Left renal pelvis (tissue), 4 donors: ENCODE results near the gene TMEM219. TPM values are rescaled to one million over a fixed set of nuclear protein-coding genes. Genes with fewer than 3 reads are reported as not detected.
"Not testable (repeated sequence)": the region's sequence is repeated elsewhere in the genome, so short reads cannot be mapped to it uniquely, and the experiment has no call there.

Experiments used
- DNase-seq, 4 donors: peaks; one replicate each; pipeline ENCODE4 v3.0.0-alpha.2; 2013; ENCODE audit warnings: low read depth in 4 of 4, low spot score in 3 of 4
- polyA plus RNA-seq, 4 donors: library from polyadenylated mRNA; unstranded; fragments of 120-200 nt; gene quantifications; one replicate each; pipeline ENCODE4 v1.2.1, GENCODE V29; 2013; ENCODE audit not compliant: insufficient read length in 4 of 4

TMEM219 gene
- polyA plus RNA-seq = 100 to 1,000 TPM in 3 of 4 donors, 10 to 100 TPM in 1; 72.3 to 126 (median 103) TPM

GRCh38 chr16:29961479-29962343 is at the start of gene TMEM219:
TSS of gene TMEM219 (plus strand) at chr16:29962079. CDS start at chr16:29963144, 1,065 bp downstream.
- peak; percentile 80 to 89 (median 81) for DNase-seq

- DNase-seq = no peak
Observed at GRCh38 chr16:29912087-29912486, 49.8 kb upstream of the TMEM219 start.

- DNase-seq = no peak
Observed at GRCh38 chr16:29913514-29913913, 48.4 kb upstream of the TMEM219 start.

- no peak for DNase-seq
Observed at GRCh38 chr16:29915590-29916247, 46.2 kb upstream of the TMEM219 start.

- DNase-seq = no peak
Observed at GRCh38 chr16:29916979-29917378, 44.9 kb upstream of the TMEM219 start.

GRCh38 chr16:29920288-29921033 is 41.4 kb upstream of the TMEM219 start:
- no peak for DNase-seq

GRCh38 chr16:29921034-29921385 is 40.9 kb upstream of the TMEM219 start:
- no peak for DNase-seq

- no peak for DNase-seq
Observed at GRCh38 chr16:29922326-29922725, 39.6 kb upstream of the TMEM219 start.

GRCh38 chr16:29922986-29923501 is 38.8 kb upstream of the TMEM219 start:
- no peak for DNase-seq

GRCh38 chr16:29925105-29925756 is 36.6 kb upstream of the TMEM219 start:
- DNase-seq = no peak

- DNase-seq = peak; percentile 74 to 85 (median 81)
Observed at GRCh38 chr16:29925781-29926710, 35.8 kb upstream of the TMEM219 start, which contains the start of gene KCTD13. TSS of gene KCTD13 (minus strand) at chr16:29926226. CDS start at chr16:29926033, 193 bp downstream.

- peak in 1 of 4 donors; percentile 18 for DNase-seq
Observed at GRCh38 chr16:29926711-29927052, 35.2 kb upstream of the TMEM219 start.

GRCh38 chr16:29927070-29927905 is 34.6 kb upstream of the TMEM219 start:
- no peak for DNase-seq

- DNase-seq = not testable (repeated sequence)
Observed at GRCh38 chr16:29931750-29932149, 30.1 kb upstream of the TMEM219 start.

GRCh38 chr16:29940656-29941055 is 21.2 kb upstream of the TMEM219 start:
- no peak for DNase-seq

- peak in 3 of 4 donors; percentile 73 to 77 (median 77) for DNase-seq
Observed at GRCh38 chr16:29943846-29944799, 17.8 kb upstream of the TMEM219 start.

GRCh38 chr16:29947897-29948296 is 14.0 kb upstream of the TMEM219 start:
- DNase-seq = no peak
